K562 (cell line): ENCODE measurements around the gene EDEM1. TPM values are rescaled to one million over a fixed set of nuclear protein-coding genes. Genes with fewer than 3 reads are reported as not detected.
A peak's percentile ranks its signal among the peaks of the same experiment; 100 is the strongest.

Experiments
- E2F3 ChIP-seq: fragments of 250-450 bp; sonication (Bioruptor Pico); IDR thresholded peaks from 2 replicates; pipeline ENCODE4 v1.4.0; 2020; ENCODE audit warnings: mild to moderate bottlenecking
- EP300 ChIP-seq: IDR thresholded peaks from 2 replicates; pipeline ENCODE4 v1.6.1; 2012; ENCODE audit warnings: low read length, improper control_type of control experiment
- FOXK1 ChIP-seq: sonication (generic); formaldehyde crosslinking; IDR thresholded peaks from 2 replicates; pipeline ENCODE4 v1.8.0; 2022; ENCODE audit warnings: missing genetic modification reagents, mild to moderate bottlenecking, borderline replicate concordance
- FUS ChIP-seq: fragments of 200-400 bp; formaldehyde crosslinking; optimal IDR thresholded peaks from 2 replicates; pipeline ENCODE3; 2017; ENCODE audit warnings: low read depth, low read length
- HNRNPLL ChIP-seq: fragments of 200-400 bp; formaldehyde crosslinking; IDR thresholded peaks from 2 replicates; pipeline ENCODE4 v1.6.1; 2017; ENCODE audit warnings: low read length, low read depth, mild to moderate bottlenecking; ENCODE audit not compliant: poor library complexity, severe bottlenecking
- MYNN ChIP-seq, 2 experiments: sonication (generic); formaldehyde crosslinking in 1 of 2; IDR thresholded peaks; 2 replicates each; pipeline versions ENCODE4 v1.5.0 to v1.6.1; 2016 to 2020; ENCODE audit warnings: antibody characterized with exemption in 1 of 2, missing genetic modification reagents in 1 of 2
- NUFIP1 ChIP-seq: fragments of 450-650 bp; IDR thresholded peaks from 2 replicates; pipeline ENCODE4 v1.6.1; 2018; ENCODE audit not compliant: partially characterized antibody
- SIX5 ChIP-seq, 2 experiments: IDR thresholded peaks; 2 replicates each; pipeline ENCODE4 v1.6.1; 2011; ENCODE audit warnings: low read length in 2 of 2, borderline replicate concordance in 1 of 2, low read depth in 1 of 2, mild to moderate bottlenecking in 1 of 2, moderate library complexity in 1 of 2; ENCODE audit not compliant: insufficient read depth in 1 of 2
- SRF ChIP-seq, 2 experiments: fragments of 250-450, 450-650 bp in 1 of 2; sonication (Bioruptor Pico) in 1 of 2; sonication (generic) in 1 of 2; formaldehyde crosslinking; IDR thresholded peaks; 2 replicates each; pipeline versions ENCODE4 v1.5.0 to v1.5.1; 2020 to 2022; ENCODE audit warnings: mild to moderate bottlenecking in 1 of 2, missing genetic modification reagents in 1 of 2
- ZBTB34 ChIP-seq: fragments of 250-450 bp; sonication (Bioruptor Pico); IDR thresholded peaks from 2 replicates; pipeline ENCODE4 v1.8.0; 2021; ENCODE audit warnings: mild to moderate bottlenecking, moderate library complexity
- ZFP30 ChIP-seq: fragments of 250-450 bp; sonication (Bioruptor Pico); IDR thresholded peaks from 2 replicates; pipeline ENCODE4 v1.8.0; 2022; ENCODE audit warnings: moderate library complexity, mild to moderate bottlenecking, inconsistent platforms, borderline replicate concordance
- ZNF395 ChIP-seq: fragments of 200-800 bp; sonication (Bioruptor generic); IDR thresholded peaks from 2 replicates; pipeline ENCODE4 v1.6.1; 2017; ENCODE audit warnings: missing genetic modification characterization, missing compliant biosample characterization
- polyA plus RNA-seq, 8 experiments: library from polyadenylated mRNA; depleted of rRNA in 4 of 8; stranded (reverse) in 5 of 8; unstranded in 3 of 8; fragments of >200 nt; fragmentation: Nextera tagmentation in 2 of 8; fragmentation: Illumina TruSeq in 1 of 8; extraction: Ambion mirVana in 2 of 8; extraction: Trizol in 1 of 8; gene quantifications; 2 replicates each; pipeline versions ENCODE4 v1.2.1 to v1.2.3, GENCODE V29; 2011 to 2014; ENCODE audit warnings: inconsistent platforms in 1 of 8, missing spikeins in 1 of 8
- total RNA-seq, 7 experiments: library from RNA; depleted of rRNA in 6 of 7; stranded (reverse); fragments of >200 nt in 6 of 7; fragmentation: Illumina TruSeq in 2 of 7; extraction: Trizol in 2 of 7; gene quantifications; 2 replicates each; pipeline versions ENCODE4 v1.2.1 to v1.2.3, GENCODE V29; 2011 to 2021; ENCODE audit warnings: low replicate concordance in 1 of 7
- TF ChIP-seq, protein P1 (sequence below), 2 experiments: fragments of 450-650 bp; formaldehyde crosslinking in 1 of 2; IDR thresholded peaks; 2 replicates each; pipeline versions ENCODE4 v1.4.0 to v1.6.1; 2014 to 2020; ENCODE audit warnings: mild to moderate bottlenecking in 2 of 2, borderline replicate concordance in 1 of 2, low read depth in 1 of 2

EDEM1 gene
- total and polyA plus RNA-seq, 9 of the 15 experiments (the other 6 are each of a cell fraction or from before 2014, with no cell fraction given), result 6.2 to 36.7 (median 14.3) TPM

- TF ChIP-seq, protein P1, sequence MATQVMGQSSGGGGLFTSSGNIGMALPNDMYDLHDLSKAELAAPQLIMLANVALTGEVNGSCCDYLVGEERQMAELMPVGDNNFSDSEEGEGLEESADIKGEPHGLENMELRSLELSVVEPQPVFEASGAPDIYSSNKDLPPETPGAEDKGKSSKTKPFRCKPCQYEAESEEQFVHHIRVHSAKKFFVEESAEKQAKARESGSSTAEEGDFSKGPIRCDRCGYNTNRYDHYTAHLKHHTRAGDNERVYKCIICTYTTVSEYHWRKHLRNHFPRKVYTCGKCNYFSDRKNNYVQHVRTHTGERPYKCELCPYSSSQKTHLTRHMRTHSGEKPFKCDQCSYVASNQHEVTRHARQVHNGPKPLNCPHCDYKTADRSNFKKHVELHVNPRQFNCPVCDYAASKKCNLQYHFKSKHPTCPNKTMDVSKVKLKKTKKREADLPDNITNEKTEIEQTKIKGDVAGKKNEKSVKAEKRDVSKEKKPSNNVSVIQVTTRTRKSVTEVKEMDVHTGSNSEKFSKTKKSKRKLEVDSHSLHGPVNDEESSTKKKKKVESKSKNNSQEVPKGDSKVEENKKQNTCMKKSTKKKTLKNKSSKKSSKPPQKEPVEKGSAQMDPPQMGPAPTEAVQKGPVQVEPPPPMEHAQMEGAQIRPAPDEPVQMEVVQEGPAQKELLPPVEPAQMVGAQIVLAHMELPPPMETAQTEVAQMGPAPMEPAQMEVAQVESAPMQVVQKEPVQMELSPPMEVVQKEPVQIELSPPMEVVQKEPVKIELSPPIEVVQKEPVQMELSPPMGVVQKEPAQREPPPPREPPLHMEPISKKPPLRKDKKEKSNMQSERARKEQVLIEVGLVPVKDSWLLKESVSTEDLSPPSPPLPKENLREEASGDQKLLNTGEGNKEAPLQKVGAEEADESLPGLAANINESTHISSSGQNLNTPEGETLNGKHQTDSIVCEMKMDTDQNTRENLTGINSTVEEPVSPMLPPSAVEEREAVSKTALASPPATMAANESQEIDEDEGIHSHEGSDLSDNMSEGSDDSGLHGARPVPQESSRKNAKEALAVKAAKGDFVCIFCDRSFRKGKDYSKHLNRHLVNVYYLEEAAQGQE (IDR thresholded peaks at IDR 0.05; ENCODE audit: borderline replicate concordance), result peak; percentile 58
- TF ChIP-seq, protein P1 (CRISPR knock-in tag; IDR thresholded peaks at IDR 0.05; ENCODE audit: low read depth), result no peak; the same call in 1 of the 2 replicates
- TF ChIP-seq FOXK1 (0 out of 2 replicates have a peak, but pooled peaks have one; percentile 47), FUS (no peak), NUFIP1 (no peak), ZNF395 (no peak), ZFP30 (CRISPR knock-in tag) (no peak), HNRNPLL (peak; percentile 7), SIX5 (IDR thresholded peaks at IDR 0.05; ENCODE audit: borderline replicate concordance in 1 of 2, insufficient read depth in 1 of 2, low read depth in 1 of 2, low read length in 2 of 2) (no peak), EP300 (peak; percentile 1; the same call in 1 of the 2 replicates), E2F3 (CRISPR knock-in tag) (peak; percentile 57; the same call in 1 of the 2 replicates), SRF (CRISPR knock-in tag; IDR thresholded peaks at IDR 0.05) (0 out of 4 replicates have a peak, but pooled peaks of 1 of the 2 experiments have one; percentile 30), MYNN (IDR thresholded peaks at IDR 0.05) (no peak), MYNN (CRISPR knock-in tag; IDR thresholded peaks at IDR 0.05) (no peak), ZBTB34 (CRISPR knock-in tag) (no peak)
Observed at GRCh38 chr3:5188419-5189221, 1.1 kb downstream of the EDEM1 start (continued).
